Measurements from ENCODE around the gene RLN1. TPM values are rescaled to one million over a fixed set of nuclear protein-coding genes. Genes with fewer than 3 reads are reported as not detected.

Gene RLN1
- total RNA-seq, 1 experiment from 2014 or later = 0.87 TPM

GRCh38 chr9:5357431-5358105, 17.9 kb upstream of the RLN1 start (continued):
- TF ChIP-seq OVOL2 (CRISPR knock-in tag; IDR thresholded peaks at IDR 0.05; ENCODE audit: borderline replicate concordance) (no peak), MLX (CRISPR knock-in tag; IDR thresholded peaks at IDR 0.05) (no peak), IRF1 (CRISPR knock-in tag; IDR thresholded peaks at IDR 0.05) (no peak)

- Mint-ChIP-seq H3K36me3 (no peaks in the 10 kb centered on the region), H3K27ac (no peak overlapping the region), H3K4me3 (no peak overlapping the region), H3K9me3 (no peaks in the 10 kb centered on the region), H3K4me1 (no peaks in the 10 kb centered on the region), H3K27me3 (ENCODE audit: low read depth) (no peaks in the 10 kb centered on the region)
- ChIA-PET POLR2A (no interaction called here), CTCF (no interaction called here)
- no peak for DNase-seq (ENCODE audit: low spot score)
- no peak for ATAC-seq
- no peak for TF ChIP-seq NFYB (CRISPR knock-in tag; conservative IDR thresholded peaks at IDR 0.05; ENCODE audit: low read depth)
- TF ChIP-seq RELA (CRISPR knock-in tag; IDR thresholded peaks at IDR 0.05; ENCODE audit: borderline replicate concordance) = no peak
- no peak for TF ChIP-seq ATF6 (CRISPR knock-in tag; IDR thresholded peaks at IDR 0.05)
- TF ChIP-seq AR (CRISPR knock-in tag; IDR thresholded peaks at IDR 0.05) = no peak
- TF ChIP-seq ZNF263 (CRISPR knock-in tag; IDR thresholded peaks at IDR 0.05; ENCODE audit: low read depth) = no peak
- TF ChIP-seq CREB1 (CRISPR knock-in tag; IDR thresholded peaks at IDR 0.05) = no peak
- no peak for TF ChIP-seq NR1H2 (CRISPR knock-in tag; IDR thresholded peaks at IDR 0.05)
- no peak for TF ChIP-seq ZMAT4 (CRISPR knock-in tag; IDR thresholded peaks at IDR 0.05)
- no peak for TF ChIP-seq PRDM15 (CRISPR knock-in tag; IDR thresholded peaks at IDR 0.05)
- TF ChIP-seq SMAD3 (CRISPR knock-in tag; IDR thresholded peaks at IDR 0.05; ENCODE audit: borderline replicate concordance) = no peak
- no peak for TF ChIP-seq CTCF (IDR thresholded peaks at IDR 0.05)
- no peak for TF ChIP-seq STAT6 (CRISPR knock-in tag; conservative IDR thresholded peaks at IDR 0.05; ENCODE audit: low read depth)
- no peak for TF ChIP-seq TEAD4 (CRISPR knock-in tag; IDR thresholded peaks at IDR 0.05)
- TF ChIP-seq FOXK1 (CRISPR knock-in tag; IDR thresholded peaks at IDR 0.05) = no peak
- TF ChIP-seq ZNF512 (CRISPR knock-in tag; IDR thresholded peaks at IDR 0.05; ENCODE audit: borderline replicate concordance) = no peak
- TF ChIP-seq GTF2I (CRISPR knock-in tag; conservative IDR thresholded peaks at IDR 0.05) = no peak
Measured at GRCh38 chr9:5355817-5356216, 16.1 kb upstream of the RLN1 start.

All from WTC11 (cell line).